ENCODE results near the gene RWDD4.

The RWDD4 gene

GRCh38 chr4:183596067-183596757, 62.8 kb downstream of the RWDD4 start:
- DNase-seq (ENCODE audit: low read depth): no peak

GRCh38 chr4:183594823-183595222, 64.2 kb downstream of the RWDD4 start:
- DNase-seq (ENCODE audit: low read depth): no peak
- no peak for TF ChIP-seq CTCF (IDR thresholded peaks at IDR 0.05; ENCODE audit: low read depth, low read length, missing control alignments)
- no peak overlapping the region for H3K4me3 ChIP-seq (ENCODE audit: low read depth, low read length)

More at GRCh38 chr4:183596067-183596757, 62.8 kb downstream of the RWDD4 start:
- TF ChIP-seq CTCF (IDR thresholded peaks at IDR 0.05; ENCODE audit: low read depth, low read length, missing control alignments): no peak
- no peak overlapping the region for H3K4me3 ChIP-seq (ENCODE audit: low read depth, low read length)

- DNase-seq (ENCODE audit: low read depth): no peak
- TF ChIP-seq CTCF (IDR thresholded peaks at IDR 0.05; ENCODE audit: low read depth, low read length, missing control alignments): no peak
- H3K4me3 ChIP-seq (ENCODE audit: low read depth, low read length): no peak overlapping the region
These were observed 67.7 kb downstream of the RWDD4 start for GRCh38 chr4:183591301-183591700.
